Activated T-helper 17 cell treated with anti-CD3 and anti-CD28 coated beads, Interleukin-2, amount 50 U/mL, for 72 hours (primary cell): Measurements from ENCODE around the gene FCRL2. TPM values are rescaled to one million over a fixed set of nuclear protein-coding genes. Genes with fewer than 3 reads are reported as not detected.

Experiments used
- ATAC-seq: fragments of 150-1000 bp; cut with Tn5 transposase; replicated peaks from 2 replicates; pipeline ENCODE4 v1.10.0; 2021; ENCODE audit warnings: mild to moderate bottlenecking, moderate library complexity
- H3K27ac Mint-ChIP-seq: one replicate; pipeline ENCODE4 v1.8.0; 2022; ENCODE audit warnings: mixed read lengths
- H3K27me3 Mint-ChIP-seq: one replicate; pipeline ENCODE4 v1.8.0; 2022; ENCODE audit warnings: mixed read lengths
- H3K36me3 Mint-ChIP-seq: one replicate; pipeline ENCODE4 v1.8.0; 2022; ENCODE audit warnings: low read depth, mild to moderate bottlenecking, mixed read lengths
- H3K4me1 Mint-ChIP-seq: one replicate; pipeline ENCODE4 v1.8.0; 2022; ENCODE audit warnings: mixed read lengths
- H3K4me3 Mint-ChIP-seq: one replicate; pipeline ENCODE4 v1.8.0; 2022; ENCODE audit warnings: mild to moderate bottlenecking, mixed read lengths
- H3K9me3 Mint-ChIP-seq: one replicate; pipeline ENCODE4 v1.8.0; 2022; ENCODE audit warnings: mixed read lengths
- total RNA-seq, 2 donors: library from RNA; stranded (reverse); gene quantifications; one replicate each; pipeline ENCODE4 v1.2.3, GENCODE V29; 2022

FCRL2 gene
- total RNA-seq = not detected

GRCh38 chr1:157776971-157777391 lies at the start of gene FCRL2:
FCRL2 (minus strand) TSS chr1:157777132; CDS start chr1:157777073, 59 bp downstream.
- no peaks in the 10 kb centered on the region for H3K36me3 Mint-ChIP-seq
- no peak for ATAC-seq
- H3K9me3 Mint-ChIP-seq = no peaks in the 10 kb centered on the region
- H3K27me3 Mint-ChIP-seq = peaks cover 21% of the 10 kb centered on the region
- no peak within 1 kb of the TSS for H3K4me3 Mint-ChIP-seq
- H3K4me1 Mint-ChIP-seq = no peaks in the 10 kb centered on the region
- H3K27ac Mint-ChIP-seq = no peak within 1 kb of the TSS

GRCh38 chr1:157820299-157820698 lies 43.4 kb upstream of the FCRL2 start:
- ATAC-seq = no peak
- no peaks in the 10 kb centered on the region for H3K4me1 Mint-ChIP-seq
- no peak overlapping the region for H3K4me3 Mint-ChIP-seq
- no peak overlapping the region for H3K27ac Mint-ChIP-seq
- peaks cover 3% of the 10 kb centered on the region for H3K9me3 Mint-ChIP-seq
- H3K27me3 Mint-ChIP-seq = peaks cover 30% of the 10 kb centered on the region
- H3K36me3 Mint-ChIP-seq = no peaks in the 10 kb centered on the region

GRCh38 chr1:157819896-157820295 lies 43.0 kb upstream of the FCRL2 start, which contains the start of gene FCRL1:
FCRL1 (minus strand) TSS chr1:157820120; CDS start chr1:157820037, 83 bp downstream.
- no peak within 1 kb of the TSS for H3K27ac Mint-ChIP-seq
- no peak within 1 kb of the TSS for H3K4me3 Mint-ChIP-seq
- H3K36me3 Mint-ChIP-seq = no peaks in the 10 kb centered on the region
- ATAC-seq = no peak
- peaks cover 4% of the 10 kb centered on the region for H3K9me3 Mint-ChIP-seq
- peaks cover 30% of the 10 kb centered on the region for H3K27me3 Mint-ChIP-seq
- no peaks in the 10 kb centered on the region for H3K4me1 Mint-ChIP-seq

GRCh38 chr1:157819215-157819614 lies 42.3 kb upstream of the FCRL2 start:
- H3K27me3 Mint-ChIP-seq = peaks cover 29% of the 10 kb centered on the region
- no peak overlapping the region for H3K4me3 Mint-ChIP-seq
- no peaks in the 10 kb centered on the region for H3K36me3 Mint-ChIP-seq
- H3K9me3 Mint-ChIP-seq = peaks cover 8% of the 10 kb centered on the region
- no peaks in the 10 kb centered on the region for H3K4me1 Mint-ChIP-seq
- ATAC-seq = no peak
- H3K27ac Mint-ChIP-seq = no peak overlapping the region

GRCh38 chr1:157813269-157813668 lies 36.3 kb upstream of the FCRL2 start:
- Mint-ChIP-seq H3K4me3 (no peak overlapping the region), H3K36me3 (no peaks in the 10 kb centered on the region)
- no peak for ATAC-seq

GRCh38 chr1:157806431-157807149 lies 29.7 kb upstream of the FCRL2 start:
- no peaks in the 10 kb centered on the region for H3K4me1 Mint-ChIP-seq
- no peak overlapping the region for H3K4me3 Mint-ChIP-seq
- no peaks in the 10 kb centered on the region for H3K9me3 Mint-ChIP-seq
- no peak for ATAC-seq
- H3K36me3 Mint-ChIP-seq = no peaks in the 10 kb centered on the region
- peaks cover 22% of the 10 kb centered on the region for H3K27me3 Mint-ChIP-seq
- H3K27ac Mint-ChIP-seq = no peak overlapping the region

More at GRCh38 chr1:157813269-157813668, 36.3 kb upstream of the FCRL2 start:
- no peak overlapping the region for H3K27ac Mint-ChIP-seq
- peaks cover 17% of the 10 kb centered on the region for H3K9me3 Mint-ChIP-seq
- H3K4me1 Mint-ChIP-seq = no peaks in the 10 kb centered on the region
- peaks cover 32% of the 10 kb centered on the region for H3K27me3 Mint-ChIP-seq

- Mint-ChIP-seq H3K27ac (no peak overlapping the region), H3K9me3 (no peaks in the 10 kb centered on the region), H3K36me3 (no peaks in the 10 kb centered on the region), H3K4me1 (no peaks in the 10 kb centered on the region), H3K4me3 (no peak overlapping the region), H3K27me3 (peaks cover 19% of the 10 kb centered on the region)
- no peak for ATAC-seq
These were observed 26.9 kb upstream of the FCRL2 start for GRCh38 chr1:157803851-157804250.

- H3K4me3 Mint-ChIP-seq = no peak overlapping the region
- no peak for ATAC-seq
These were observed 23.1 kb upstream of the FCRL2 start for GRCh38 chr1:157799996-157800395.

GRCh38 chr1:157798211-157798610 lies 21.3 kb upstream of the FCRL2 start:
- H3K4me1 Mint-ChIP-seq = no peaks in the 10 kb centered on the region
- no peak for ATAC-seq
- H3K4me3 Mint-ChIP-seq = no peak overlapping the region
- peaks cover 2% of the 10 kb centered on the region for H3K27me3 Mint-ChIP-seq
- peaks cover 2% of the 10 kb centered on the region for H3K9me3 Mint-ChIP-seq
- H3K27ac Mint-ChIP-seq = no peak overlapping the region
- no peaks in the 10 kb centered on the region for H3K36me3 Mint-ChIP-seq

More at GRCh38 chr1:157799996-157800395, 23.1 kb upstream of the FCRL2 start:
- peaks cover 6% of the 10 kb centered on the region for H3K27me3 Mint-ChIP-seq
- no peaks in the 10 kb centered on the region for H3K9me3 Mint-ChIP-seq
- no peaks in the 10 kb centered on the region for H3K4me1 Mint-ChIP-seq
- H3K27ac Mint-ChIP-seq = no peak overlapping the region
- no peaks in the 10 kb centered on the region for H3K36me3 Mint-ChIP-seq

GRCh38 chr1:157785248-157785647 lies 8.3 kb upstream of the FCRL2 start:
- no peak for ATAC-seq
- Mint-ChIP-seq H3K27ac (no peak overlapping the region), H3K4me1 (no peaks in the 10 kb centered on the region), H3K9me3 (peaks cover 6% of the 10 kb centered on the region), H3K4me3 (no peak overlapping the region), H3K27me3 (peaks cover 13% of the 10 kb centered on the region), H3K36me3 (no peaks in the 10 kb centered on the region)

- Mint-ChIP-seq H3K4me3 (no peak overlapping the region), H3K36me3 (no peaks in the 10 kb centered on the region), H3K27me3 (peaks cover 13% of the 10 kb centered on the region), H3K4me1 (no peaks in the 10 kb centered on the region), H3K27ac (no peak overlapping the region), H3K9me3 (peaks cover 6% of the 10 kb centered on the region)
- no peak for ATAC-seq
These were observed 7.9 kb upstream of the FCRL2 start for GRCh38 chr1:157784801-157785200.

- Mint-ChIP-seq H3K27me3 (peaks cover 19% of the 10 kb centered on the region), H3K9me3 (peaks cover 6% of the 10 kb centered on the region), H3K4me3 (no peak overlapping the region), H3K36me3 (no peaks in the 10 kb centered on the region), H3K27ac (no peak overlapping the region), H3K4me1 (no peaks in the 10 kb centered on the region)
- ATAC-seq = no peak
These were observed 6.0 kb upstream of the FCRL2 start for GRCh38 chr1:157782931-157783330.

GRCh38 chr1:157781048-157781447 lies 4.1 kb upstream of the FCRL2 start:
- no peaks in the 10 kb centered on the region for H3K9me3 Mint-ChIP-seq
- H3K4me3 Mint-ChIP-seq = no peak overlapping the region
- H3K27me3 Mint-ChIP-seq = peaks cover 19% of the 10 kb centered on the region
- ATAC-seq = no peak
- no peaks in the 10 kb centered on the region for H3K36me3 Mint-ChIP-seq
- H3K27ac Mint-ChIP-seq = no peak overlapping the region
- no peaks in the 10 kb centered on the region for H3K4me1 Mint-ChIP-seq

GRCh38 chr1:157775101-157775870 lies 1.6 kb downstream of the FCRL2 start:
- no peaks in the 10 kb centered on the region for H3K36me3 Mint-ChIP-seq
- peaks cover 20% of the 10 kb centered on the region for H3K27me3 Mint-ChIP-seq
- H3K27ac Mint-ChIP-seq = no peak overlapping the region
- H3K4me3 Mint-ChIP-seq = no peak overlapping the region
- no peak for ATAC-seq
- H3K9me3 Mint-ChIP-seq = no peaks in the 10 kb centered on the region
- no peaks in the 10 kb centered on the region for H3K4me1 Mint-ChIP-seq

GRCh38 chr1:157774412-157774811 lies 2.5 kb downstream of the FCRL2 start:
- Mint-ChIP-seq H3K27me3 (peaks cover 17% of the 10 kb centered on the region), H3K27ac (no peak overlapping the region), H3K36me3 (no peaks in the 10 kb centered on the region), H3K4me1 (no peaks in the 10 kb centered on the region), H3K4me3 (no peak overlapping the region), H3K9me3 (no peaks in the 10 kb centered on the region)
- ATAC-seq = no peak
